ENCODE measurements around the gene CLHC1.
A peak's percentile ranks its signal among the peaks of the same experiment; 100 is the strongest.

Gene CLHC1

DNA sequence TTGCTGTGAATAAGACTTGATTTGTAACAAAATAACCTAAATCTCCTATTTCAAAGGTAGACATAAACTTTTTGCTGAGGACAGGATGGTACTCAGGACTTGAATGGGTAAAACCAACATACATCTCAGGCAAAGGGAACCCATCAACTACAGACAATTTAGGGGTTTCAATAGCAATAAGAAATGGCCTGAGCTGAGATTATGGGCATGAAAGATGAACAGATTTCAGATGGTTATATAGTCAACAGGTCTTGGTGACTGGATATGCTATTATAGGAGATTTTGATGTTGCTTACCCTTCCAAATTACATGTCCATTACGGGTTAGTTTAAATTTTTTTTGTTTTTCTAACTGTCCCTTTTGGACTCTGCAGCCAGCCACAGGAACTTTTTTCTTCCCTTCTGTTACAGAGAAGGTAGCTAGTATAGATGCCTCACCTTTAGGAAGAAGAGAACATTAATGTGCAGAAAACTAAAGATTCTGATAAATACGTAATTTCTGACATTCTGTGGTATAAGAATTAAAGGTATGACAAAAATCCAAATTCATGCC is 5.0 kb upstream of the CLHC1 start:
- TF ChIP-seq, protein P1, sequence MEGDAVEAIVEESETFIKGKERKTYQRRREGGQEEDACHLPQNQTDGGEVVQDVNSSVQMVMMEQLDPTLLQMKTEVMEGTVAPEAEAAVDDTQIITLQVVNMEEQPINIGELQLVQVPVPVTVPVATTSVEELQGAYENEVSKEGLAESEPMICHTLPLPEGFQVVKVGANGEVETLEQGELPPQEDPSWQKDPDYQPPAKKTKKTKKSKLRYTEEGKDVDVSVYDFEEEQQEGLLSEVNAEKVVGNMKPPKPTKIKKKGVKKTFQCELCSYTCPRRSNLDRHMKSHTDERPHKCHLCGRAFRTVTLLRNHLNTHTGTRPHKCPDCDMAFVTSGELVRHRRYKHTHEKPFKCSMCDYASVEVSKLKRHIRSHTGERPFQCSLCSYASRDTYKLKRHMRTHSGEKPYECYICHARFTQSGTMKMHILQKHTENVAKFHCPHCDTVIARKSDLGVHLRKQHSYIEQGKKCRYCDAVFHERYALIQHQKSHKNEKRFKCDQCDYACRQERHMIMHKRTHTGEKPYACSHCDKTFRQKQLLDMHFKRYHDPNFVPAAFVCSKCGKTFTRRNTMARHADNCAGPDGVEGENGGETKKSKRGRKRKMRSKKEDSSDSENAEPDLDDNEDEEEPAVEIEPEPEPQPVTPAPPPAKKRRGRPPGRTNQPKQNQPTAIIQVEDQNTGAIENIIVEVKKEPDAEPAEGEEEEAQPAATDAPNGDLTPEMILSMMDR (IDR thresholded peaks at IDR 0.05; ENCODE audit: insufficient read depth, low read depth, low read length, missing control alignments): no peak
- no peak for DNase-seq (ENCODE audit: low read depth)
- no peak overlapping the region for H3K4me3 ChIP-seq (ENCODE audit: low read length)

- H3K4me3 ChIP-seq (ENCODE audit: low read length): no peak overlapping the region
- DNase-seq (ENCODE audit: low read depth): no peak
- TF ChIP-seq, protein P1 (IDR thresholded peaks at IDR 0.05; ENCODE audit: insufficient read depth, low read depth, low read length, missing control alignments): no peak
Measured at GRCh38 chr2:55235724-55236538, 3.8 kb upstream of the CLHC1 start.

DNA sequence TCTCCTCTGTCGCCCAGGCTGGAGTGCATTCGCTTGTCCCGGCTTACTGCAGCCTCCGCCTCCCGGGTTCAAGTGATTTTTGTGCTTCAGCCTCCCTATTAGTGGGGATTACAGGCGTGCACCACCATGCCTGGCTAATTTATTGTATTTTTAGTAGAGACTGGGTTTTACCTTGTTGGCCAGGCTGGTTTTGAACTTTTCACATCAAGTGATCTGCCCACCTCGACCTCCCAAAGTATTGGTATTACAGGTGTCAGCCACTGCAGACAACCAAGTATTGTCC is 1.5 kb upstream of the CLHC1 start:
- DNase-seq (ENCODE audit: low read depth): no peak
- H3K4me3 ChIP-seq (ENCODE audit: low read length): peak overlapping the region; percentile 96
- TF ChIP-seq, protein P1 (IDR thresholded peaks at IDR 0.05; ENCODE audit: insufficient read depth, low read depth, low read length, missing control alignments): no peak

GRCh38 chr2:55232863-55233657 is 967 bp upstream of the CLHC1 start:
- peak; percentile 39 for DNase-seq (ENCODE audit: low read depth)
- TF ChIP-seq, protein P1 (IDR thresholded peaks at IDR 0.05; ENCODE audit: insufficient read depth, low read depth, low read length, missing control alignments): no peak
- peak overlapping the region; percentile 96 for H3K4me3 ChIP-seq (ENCODE audit: low read length)

GRCh38 chr2:55231546-55232083 is 478 bp downstream of the CLHC1 start:
- TF ChIP-seq, protein P1 (IDR thresholded peaks at IDR 0.05; ENCODE audit: insufficient read depth, low read depth, low read length, missing control alignments): no peak
- peak overlapping the region; percentile 96 for H3K4me3 ChIP-seq (ENCODE audit: low read length)
- no peak for DNase-seq (ENCODE audit: low read depth)

DNA sequence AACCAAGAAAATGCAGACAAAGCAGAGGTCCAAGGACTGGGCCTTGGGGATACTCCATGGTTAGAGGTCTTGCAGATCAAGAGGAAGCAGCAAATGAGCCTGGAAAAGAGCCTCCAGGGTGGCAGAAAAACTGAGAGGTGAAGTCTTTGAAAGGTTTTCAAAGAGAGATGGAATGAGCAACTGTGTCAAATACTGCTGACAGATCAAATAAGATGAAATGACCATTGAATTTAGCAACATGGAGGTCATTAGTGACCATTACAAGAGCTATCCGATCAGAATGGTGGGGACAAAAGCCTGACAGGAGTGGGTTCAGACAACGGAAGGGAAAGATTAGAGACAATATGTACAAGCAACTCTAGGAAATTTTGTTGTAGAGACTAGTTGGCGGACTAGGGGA is 1.5 kb downstream of the CLHC1 start:
- no peak for DNase-seq (ENCODE audit: low read depth)
- H3K4me3 ChIP-seq (ENCODE audit: low read length): no peak overlapping the region
- TF ChIP-seq, protein P1 (IDR thresholded peaks at IDR 0.05; ENCODE audit: insufficient read depth, low read depth, low read length, missing control alignments): no peak

Data from epithelial cell of esophagus (primary cell).